Lower leg skin (tissue), 3 donors: Measurements from ENCODE around the gene GRIK2.

Experiments
- POLR2A ChIP-seq, 2 donors: fragments of 450-650 bp; IDR thresholded peaks; one replicate each; pipeline ENCODE4 v1.6.1; 2016 to 2017; ENCODE audit warnings: antibody characterized with exemption in 2 of 2, mild to moderate bottlenecking in 1 of 2, moderate library complexity in 1 of 2
- TF ChIP-seq, protein P1 (sequence below), 3 donors: fragments of 450-650 bp; IDR thresholded peaks; one replicate each; pipeline ENCODE4 v1.5.1; 2016; ENCODE audit warnings: antibody characterized with exemption in 3 of 3, mild to moderate bottlenecking in 3 of 3, moderate library complexity in 2 of 3

DNA sequence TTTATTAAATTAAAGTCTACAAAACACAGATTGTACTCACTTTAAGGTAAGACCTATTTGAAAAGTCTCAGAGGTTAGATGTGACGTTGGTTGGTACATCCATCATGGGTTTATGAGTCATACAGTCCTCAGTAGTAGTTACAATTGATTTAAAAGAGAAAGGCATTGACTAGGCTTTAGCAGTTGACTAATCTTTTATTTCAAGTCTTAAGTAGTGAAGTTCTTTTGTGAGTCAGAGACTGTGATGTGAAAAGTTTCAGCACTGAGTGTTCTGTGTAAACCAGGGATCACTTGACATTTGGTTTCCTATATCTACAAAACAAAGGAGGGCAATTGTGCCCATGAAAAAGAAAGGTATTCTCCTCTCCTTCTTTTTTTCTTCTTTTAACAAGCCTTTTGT lies 221.3 kb downstream of the GRIK2 start:
- TF ChIP-seq, protein P1, sequence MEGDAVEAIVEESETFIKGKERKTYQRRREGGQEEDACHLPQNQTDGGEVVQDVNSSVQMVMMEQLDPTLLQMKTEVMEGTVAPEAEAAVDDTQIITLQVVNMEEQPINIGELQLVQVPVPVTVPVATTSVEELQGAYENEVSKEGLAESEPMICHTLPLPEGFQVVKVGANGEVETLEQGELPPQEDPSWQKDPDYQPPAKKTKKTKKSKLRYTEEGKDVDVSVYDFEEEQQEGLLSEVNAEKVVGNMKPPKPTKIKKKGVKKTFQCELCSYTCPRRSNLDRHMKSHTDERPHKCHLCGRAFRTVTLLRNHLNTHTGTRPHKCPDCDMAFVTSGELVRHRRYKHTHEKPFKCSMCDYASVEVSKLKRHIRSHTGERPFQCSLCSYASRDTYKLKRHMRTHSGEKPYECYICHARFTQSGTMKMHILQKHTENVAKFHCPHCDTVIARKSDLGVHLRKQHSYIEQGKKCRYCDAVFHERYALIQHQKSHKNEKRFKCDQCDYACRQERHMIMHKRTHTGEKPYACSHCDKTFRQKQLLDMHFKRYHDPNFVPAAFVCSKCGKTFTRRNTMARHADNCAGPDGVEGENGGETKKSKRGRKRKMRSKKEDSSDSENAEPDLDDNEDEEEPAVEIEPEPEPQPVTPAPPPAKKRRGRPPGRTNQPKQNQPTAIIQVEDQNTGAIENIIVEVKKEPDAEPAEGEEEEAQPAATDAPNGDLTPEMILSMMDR (IDR thresholded peaks at IDR 0.05): no peak
- TF ChIP-seq POLR2A (IDR thresholded peaks at IDR 0.05): no peak
